HG02981 (cell line): Measurements from ENCODE around the gene PSAP.
A peak's percentile ranks its signal among the peaks of the same experiment; 100 is the strongest.

ENCODE experiments used
- ATAC-seq: cut with Tn5 transposase; IDR thresholded peaks from one replicate; pipeline ENCODE4 v1.9.1; 2021; ENCODE audit warnings: mild to moderate bottlenecking, moderate library complexity; ENCODE audit not compliant: unreplicated experiment

The PSAP gene

DNA sequence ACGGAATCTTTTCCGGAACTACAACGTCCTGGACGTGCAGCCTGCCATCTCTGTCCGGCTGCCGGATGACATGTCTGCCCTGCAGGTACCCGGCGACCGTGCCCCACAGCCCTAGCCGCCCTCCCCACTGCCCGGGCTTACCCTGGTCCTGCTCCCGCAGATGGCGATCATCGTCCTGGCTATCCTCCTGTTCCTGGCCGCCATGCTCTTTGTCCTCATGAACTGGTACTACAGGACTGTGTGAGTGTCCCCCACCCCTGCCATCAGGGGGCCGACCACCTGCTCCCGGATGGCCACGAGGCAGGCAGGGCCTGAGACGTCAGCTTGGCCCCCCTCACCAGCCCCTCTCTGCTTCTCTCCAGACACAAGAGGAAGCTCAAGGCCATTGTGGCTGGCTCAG, 39.7 kb downstream of the PSAP start:
- no peak for ATAC-seq

DNA sequence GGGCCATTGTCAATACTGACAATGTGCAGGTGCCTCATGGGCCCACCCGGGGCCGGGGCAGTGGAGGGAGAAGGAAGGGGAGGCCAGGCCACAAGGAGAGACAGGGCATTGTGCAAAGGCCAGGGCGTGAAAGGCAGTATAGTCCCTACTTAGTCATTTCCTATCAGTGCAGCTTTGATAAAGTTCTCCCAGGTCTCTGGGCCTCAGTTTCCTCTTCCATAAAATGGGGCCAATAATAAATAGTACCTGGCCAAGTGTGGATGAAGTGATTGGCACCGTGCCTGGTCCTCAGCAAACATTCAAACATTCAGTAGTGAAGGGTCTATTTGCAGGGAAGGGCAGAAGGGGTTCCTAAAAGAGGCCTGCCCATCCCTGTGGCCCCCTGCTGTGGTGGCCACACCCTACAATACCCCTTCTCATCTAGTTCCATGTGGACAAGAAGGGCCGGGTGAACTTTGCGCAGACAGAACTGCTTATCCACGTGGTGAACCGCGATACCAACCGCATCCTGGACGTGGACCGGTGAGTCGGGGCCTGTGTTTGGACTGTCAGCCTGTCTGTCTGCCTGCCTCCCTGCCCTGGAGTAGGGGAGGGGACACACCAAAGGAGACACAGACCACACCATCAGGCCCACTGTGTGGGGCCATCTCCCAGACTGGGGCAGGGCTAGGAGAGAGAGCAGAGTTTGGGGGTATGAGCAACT, 40.9 kb downstream of the PSAP start:
- ATAC-seq = no peak

DNA sequence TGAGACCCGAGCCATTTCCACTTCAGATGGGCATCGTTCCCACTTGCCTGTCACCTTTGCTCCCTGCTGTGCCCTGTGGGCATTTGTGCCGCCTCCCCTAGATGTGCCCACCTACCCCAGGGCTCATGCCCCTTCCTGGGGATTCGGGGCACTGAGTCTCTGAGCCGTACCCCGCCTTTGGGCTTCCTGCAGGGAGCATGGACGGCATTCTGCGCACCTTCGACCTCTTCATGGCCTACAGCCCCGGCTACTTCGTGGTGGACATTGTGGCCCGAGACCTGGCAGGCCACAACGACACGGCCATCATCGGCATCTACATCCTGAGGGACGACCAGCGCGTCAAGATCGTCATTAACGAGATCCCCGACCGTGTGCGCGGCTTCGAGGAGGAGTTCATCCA, 41.4 kb downstream of the PSAP start:
- ATAC-seq = no peak

DNA sequence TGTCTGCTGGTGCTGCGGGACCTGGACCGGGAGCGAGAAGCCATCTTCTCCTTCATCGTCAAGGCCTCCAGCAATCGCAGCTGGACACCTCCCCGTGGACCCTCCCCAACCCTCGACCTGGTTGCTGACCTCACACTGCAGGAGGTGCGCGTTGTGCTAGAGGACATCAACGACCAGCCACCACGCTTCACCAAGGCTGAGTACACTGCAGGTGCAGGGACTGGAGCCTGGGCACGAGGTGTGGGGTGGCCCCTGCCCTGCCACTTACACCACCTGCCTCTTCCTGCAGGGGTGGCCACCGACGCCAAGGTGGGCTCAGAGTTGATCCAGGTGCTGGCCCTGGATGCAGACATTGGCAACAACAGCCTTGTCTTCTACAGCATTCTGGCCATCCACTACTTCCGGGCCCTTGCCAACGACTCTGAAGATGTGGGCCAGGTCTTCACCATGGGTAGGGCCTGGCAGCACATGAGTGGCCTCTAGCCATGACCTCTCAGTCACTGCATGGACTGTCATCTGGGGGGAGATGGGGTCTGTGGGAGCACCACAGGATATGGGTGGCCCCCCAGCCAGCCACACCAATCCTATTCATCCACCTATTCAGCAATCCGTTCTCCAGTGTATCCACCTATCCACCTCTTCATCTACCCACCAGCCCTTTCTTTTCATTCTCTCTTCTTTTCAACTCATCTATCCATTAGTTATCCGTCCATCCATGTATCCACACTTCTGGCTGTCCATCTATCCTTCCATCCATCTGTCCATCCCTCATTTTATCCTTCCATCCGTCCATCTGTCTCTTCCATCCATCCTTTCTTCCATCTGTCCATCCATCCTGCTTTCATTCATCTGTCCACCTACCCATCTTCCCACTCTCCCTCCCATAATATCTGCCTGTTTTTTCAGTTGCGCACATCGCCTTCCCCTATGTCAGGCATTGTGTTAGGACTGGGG, 43.2 kb downstream of the PSAP start:
- no peak for ATAC-seq

DNA sequence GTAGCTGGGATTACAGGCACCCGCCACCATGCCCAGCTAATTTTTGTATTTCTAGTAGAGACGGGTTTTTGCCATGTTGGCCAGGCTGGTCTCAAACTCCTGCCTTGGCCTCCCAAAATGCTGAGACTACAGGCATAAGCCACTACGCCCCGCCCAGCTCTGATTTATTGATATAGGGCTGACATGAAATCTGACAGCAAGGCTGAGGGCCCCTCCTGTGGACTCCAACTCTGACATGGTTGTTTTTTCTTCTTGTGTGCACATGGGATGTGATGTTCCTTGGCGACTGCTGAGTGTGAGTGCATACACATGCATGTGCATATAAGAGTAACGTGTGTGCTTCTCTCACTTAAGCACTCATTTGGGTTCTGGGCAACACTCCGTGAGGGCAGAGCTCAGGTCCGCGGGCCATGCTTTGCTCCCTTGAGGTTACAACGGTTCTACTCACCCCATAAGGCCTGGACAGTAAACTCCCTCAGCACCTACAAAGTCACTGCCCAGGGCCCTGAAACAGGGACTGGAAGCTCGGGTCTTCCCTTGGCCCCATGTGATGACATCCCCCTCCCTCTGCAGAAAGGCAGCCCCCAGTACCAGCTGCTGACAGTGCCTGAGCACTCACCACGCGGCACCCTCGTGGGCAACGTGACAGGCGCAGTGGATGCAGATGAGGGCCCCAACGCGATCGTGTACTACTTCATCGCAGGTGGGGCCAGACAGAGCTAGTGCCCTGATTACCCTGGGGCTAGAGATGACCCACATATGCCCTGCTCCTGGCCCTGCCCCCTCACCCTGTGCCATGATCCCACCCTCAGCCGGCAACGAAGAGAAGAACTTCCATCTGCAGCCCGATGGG, 44.1 kb downstream of the PSAP start:
- ATAC-seq = no peak

DNA sequence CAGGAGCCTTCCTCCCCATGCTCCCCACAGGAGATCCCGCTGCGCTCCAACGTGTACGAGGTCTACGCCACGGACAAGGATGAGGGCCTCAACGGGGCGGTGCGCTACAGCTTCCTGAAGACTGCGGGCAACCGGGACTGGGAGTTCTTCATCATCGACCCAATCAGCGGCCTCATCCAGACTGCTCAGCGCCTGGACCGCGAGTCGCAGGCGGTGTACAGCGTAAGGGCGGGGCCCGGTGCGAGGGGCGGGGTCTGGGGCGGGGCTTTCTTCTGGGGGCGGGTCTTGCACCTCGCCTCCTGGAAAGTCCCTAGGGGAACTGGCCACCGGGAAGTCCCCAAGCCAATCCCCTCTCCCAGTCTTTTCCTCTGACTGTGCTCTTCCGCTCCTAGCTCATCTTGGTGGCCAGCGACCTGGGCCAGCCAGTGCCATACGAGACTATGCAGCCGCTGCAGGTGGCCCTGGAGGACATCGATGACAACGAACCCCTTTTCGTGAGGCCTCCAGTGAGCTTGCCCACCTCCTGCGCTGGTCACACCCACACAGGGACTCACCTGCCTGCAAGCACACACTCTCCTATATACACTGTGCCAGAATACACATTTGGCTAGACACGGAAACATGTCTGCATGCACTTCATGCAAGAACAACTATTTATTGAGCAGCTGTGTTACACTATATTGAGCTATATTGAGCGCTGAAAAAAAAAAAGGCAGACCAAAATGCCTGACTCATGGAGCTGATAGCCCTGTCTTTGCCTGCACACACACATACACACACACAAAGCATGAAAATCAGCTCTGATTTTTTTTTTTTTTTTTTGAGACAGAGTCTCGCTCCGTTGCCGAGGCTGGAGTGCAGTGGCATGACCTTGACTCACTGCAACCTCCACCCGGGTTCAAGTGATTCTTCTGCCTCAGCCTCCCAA, 45.0 kb downstream of the PSAP start:
- no peak for ATAC-seq

DNA sequence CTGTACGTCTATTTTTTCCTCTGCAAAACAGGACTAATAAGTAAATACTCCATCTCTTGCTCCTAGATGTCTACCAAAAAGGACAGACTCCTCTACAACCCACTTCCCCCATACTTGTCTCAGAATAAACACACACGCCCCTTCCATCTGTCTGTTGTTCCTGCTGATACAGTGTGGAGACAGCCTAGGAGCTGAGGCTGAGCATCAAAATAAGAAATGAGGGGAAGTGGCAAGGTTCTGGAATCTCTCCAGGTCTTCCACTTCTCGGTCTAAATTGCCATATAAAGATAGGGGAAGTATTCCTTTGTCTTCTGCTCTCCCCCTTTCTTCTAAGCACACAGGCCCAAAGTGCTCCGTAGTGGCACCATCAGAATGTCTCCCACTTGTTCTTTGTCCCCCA, 47.0 kb downstream of the PSAP start:
- no peak for ATAC-seq

DNA sequence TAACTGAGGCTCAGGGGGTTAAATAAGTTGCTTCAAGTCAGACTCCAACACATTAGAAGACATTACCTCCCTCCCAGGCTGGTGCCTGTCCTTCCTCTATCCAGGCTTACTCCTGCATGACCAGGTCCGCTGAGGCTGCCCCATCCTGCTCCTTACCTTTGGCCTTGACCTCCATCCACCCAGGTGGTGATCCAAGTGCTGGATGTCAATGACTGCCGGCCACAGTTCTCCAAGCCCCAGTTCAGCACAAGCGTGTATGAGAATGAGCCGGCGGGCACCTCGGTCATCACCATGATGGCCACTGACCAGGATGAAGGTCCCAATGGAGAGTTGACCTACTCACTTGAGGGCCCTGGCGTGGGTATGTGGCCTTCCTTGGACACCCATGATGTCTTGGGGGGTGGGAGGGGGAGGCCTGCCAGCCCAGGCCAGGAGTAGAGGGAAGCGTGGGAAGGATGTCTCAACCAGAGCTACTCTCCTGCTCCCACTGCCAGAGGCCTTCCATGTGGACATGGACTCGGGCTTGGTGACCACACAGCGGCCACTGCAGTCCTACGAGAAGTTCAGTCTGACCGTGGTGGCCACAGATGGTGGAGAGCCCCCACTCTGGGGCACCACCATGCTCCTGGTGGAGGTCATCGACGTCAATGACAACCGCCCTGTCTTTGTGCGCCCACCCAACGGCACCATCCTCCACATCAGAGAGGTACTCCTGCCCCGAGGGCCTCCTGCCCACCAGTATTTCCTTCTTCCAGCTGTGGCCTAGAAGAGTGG, 48.1 kb downstream of the PSAP start:
- no peak for ATAC-seq

DNA sequence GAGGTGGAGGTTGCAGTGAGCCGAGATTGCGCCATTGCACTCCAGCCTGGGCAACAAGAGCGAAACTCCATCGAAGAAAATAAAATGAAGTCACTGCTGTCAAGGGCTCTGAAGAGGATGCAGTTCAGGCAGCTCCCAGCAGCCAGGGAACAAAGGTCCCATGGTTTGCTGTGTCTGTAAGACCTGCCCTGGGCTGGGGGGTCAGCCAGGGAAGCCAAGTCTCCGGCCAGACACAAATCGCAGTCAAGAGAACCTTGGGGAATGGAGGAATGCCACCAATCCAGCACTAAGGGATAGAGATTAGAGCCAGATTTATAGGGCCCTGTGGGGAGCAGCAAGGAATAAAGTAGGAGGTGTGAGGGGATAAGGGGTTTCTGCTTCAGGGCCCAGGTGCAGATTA, 48.8 kb downstream of the PSAP start:
- no peak for ATAC-seq

DNA sequence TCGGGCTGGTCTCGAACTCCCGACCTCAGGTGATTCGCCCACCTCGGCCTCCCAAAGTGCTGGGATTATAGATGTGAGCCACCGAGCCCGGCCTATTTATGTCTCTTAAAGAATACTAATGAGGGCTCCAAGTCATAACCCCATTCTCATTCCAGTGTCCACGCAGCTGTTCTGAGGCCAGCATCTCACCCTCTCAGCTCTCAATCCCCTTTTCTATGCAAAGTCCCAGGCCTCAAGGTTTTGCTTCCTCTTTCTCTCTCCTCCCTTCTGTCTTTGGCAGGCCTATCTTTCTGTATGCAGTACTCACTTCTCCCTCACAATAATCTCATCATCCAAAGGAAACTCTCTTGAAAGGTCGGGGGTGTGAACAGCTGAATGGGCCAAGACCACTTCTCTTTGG, 49.7 kb downstream of the PSAP start:
- ATAC-seq = peak; percentile 85

DNA sequence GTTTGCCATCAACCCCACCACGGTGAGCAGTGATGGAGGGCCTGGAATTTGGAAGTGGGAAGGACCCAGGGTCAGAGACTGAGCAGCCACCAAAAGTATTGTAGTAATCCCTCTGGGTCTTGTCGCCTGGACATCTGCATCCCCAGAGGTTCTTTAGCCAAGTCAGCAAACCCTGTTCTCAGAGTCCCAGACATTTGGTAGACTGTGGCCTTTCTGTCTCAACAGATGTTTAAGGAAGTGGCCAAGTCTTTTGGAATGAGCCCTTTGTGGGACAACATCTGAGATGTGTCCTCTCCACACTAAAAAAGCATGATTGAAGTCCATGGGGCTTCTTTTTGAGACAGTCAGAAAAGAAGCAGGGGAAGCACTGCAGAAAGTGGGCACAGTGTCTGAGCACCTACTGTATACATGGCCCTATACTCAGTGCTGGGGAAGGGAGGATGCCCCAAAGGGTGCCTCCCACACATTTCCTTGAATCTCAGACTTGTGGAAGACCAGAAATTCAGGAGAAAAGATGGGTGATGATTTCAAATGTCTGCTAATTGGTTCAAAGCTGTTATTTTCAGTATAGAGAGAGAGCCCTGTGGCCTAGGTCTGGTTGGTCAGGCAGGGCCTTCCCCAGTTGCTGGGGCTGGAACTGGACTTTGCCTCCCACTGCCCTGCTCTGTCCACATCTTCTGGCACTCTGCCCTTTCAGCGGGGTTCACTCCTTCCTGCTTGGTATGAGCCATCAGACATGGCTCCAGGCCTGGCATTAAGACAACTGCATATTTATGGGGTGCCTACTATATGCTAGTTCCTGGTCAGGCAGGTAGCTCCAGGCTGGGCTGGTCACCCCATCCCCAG, 51.2 kb downstream of the PSAP start:
- no peak for ATAC-seq

DNA sequence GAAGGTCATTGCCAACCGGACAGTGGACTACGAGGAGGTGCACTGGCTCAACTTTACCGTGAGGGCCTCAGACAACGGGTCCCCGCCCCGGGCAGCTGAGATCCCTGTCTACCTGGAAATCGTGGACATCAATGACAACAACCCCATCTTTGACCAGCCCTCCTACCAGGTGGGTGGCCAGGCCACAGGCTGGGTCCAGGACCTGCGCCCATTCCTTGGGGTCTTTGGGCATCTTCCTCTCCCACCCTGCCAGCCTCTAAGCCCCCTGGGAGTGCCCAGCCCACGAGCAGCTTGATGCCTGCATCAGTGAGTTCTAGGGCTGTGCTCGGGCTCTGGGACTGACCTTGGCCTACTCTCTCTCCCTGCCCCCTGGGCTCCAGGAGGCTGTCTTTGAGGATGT, 51.9 kb downstream of the PSAP start:
- ATAC-seq = no peak

DNA sequence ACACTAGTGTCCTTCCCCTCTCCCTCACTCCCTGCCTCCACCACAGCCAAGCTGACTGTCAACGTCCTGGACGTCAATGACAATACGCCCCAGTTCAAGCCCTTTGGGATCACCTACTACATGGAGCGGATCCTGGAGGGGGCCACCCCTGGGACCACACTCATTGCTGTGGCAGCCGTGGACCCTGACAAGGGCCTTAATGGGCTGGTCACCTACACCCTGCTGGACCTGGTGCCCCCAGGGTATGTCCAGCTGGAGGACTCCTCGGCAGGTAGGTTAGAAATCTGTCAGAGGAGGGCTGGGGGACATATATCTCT, 52.8 kb downstream of the PSAP start:
- no peak for ATAC-seq

DNA sequence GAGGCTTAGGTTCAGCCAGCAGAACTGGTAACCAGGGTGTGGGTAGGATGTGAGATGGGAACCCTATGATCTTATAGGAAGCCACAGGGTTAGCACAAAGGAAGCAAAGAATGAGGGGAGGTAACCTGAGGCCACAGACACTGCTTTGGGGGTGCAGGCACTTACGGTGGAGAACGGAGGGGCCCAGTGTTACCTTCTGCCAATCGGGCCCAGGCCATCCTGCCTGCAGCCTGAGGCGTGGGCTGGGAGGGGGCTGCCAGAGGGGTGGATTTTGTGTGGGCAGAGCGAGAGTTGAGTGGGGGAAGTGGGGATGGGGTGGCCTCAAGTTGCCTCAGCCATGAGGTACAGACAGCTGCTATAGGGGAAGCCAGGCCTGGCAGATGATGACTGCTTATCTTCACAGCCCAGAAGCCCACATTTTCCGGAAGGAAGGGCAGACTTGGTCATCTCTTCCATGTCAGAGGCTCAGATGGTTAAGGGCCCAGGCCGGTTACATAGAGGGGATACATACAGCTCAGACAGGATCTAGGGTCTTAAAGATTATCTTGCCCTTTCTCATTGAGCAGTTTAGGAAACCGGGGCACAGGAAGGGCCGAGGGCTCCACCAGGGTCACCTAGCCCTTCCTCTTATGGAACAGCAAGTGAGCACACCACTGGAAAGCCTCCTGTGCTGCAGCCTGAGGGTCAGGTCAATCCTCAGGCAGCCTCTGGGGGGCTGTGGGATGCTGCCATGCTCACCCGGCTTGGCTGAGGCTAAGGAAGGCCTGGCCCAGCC, 53.3 kb downstream of the PSAP start:
- no peak for ATAC-seq

DNA sequence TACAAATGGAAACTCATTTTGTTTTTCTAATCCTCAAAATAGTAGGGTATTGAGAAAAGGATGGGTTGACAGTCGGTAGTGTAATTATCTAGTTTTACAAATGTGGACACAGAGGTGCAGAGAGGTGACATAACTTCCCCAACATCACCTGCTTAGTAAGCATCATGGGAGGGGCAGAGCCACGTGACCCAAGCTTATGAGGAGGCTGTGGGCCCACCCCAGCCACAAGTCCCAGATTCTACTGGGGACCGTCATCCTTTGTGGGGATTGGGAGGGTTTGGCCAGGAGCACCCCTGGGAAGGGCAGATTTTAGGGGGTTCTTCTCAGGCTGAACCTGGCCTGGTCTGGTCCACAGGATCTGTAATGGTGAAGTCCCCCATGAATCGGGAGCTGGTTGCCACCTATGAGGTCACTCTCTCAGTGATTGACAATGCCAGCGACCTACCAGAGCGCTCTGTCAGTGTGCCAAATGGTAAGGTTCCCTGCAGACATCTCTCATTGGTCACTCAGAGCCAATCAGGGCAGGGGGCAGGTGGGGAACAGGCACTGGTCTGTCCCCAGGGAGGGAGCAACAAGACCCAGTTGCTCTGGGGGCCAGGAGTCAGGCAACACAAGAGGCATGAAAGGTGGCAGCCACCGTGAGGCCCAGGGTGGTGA, 54.2 kb downstream of the PSAP start:
- ATAC-seq = no peak

DNA sequence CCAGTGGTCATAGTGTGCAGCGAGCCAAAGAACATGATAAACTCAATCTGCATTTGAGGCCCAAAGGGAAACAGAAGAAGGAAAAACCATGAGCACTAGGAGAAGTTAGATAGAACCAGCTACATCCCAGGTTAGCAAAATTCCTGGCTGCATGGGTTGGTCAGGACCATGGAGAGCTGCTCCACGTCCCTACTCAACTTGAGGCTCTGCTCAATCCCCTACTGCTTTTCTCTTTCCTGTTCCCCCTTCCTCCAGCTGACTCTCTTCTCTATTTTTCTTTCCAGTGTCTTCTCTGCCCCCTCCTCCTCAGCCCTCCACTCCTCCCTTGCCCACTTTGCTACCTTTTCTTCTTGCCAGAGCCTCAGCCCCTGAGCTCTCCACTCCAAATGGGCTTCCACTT, 55.8 kb downstream of the PSAP start:
- no peak for ATAC-seq

DNA sequence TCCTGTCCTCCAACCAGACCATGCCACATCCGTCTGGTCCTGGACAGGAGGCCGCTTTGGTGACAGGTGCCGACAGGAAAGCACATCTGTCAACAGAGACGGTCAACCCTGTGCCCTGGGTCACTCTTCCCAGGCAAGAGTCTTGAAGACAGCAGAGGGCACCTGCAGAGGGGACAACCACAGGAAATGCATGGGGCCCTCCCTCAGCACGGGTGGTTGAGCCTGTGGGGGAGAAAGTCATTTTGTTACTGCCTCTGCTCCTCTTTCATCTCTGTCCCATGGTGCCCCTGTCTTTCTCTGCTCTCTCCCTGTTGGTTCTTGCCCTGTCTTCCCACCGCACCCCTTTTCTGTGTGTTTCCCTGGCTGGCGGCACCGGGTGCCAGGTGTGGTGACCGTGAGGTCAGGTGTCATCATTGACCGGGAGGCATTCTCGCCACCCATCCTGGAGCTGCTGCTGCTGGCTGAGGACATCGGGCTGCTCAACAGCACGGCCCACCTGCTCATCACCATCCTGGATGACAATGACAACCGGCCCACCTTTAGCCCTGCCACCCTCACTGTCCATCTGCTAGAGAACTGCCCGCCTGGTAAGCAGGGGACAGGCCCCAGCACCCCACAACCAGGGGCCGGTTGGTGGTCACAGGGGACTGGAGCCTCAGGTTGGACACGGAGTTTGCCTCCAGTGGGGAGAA, 60.2 kb downstream of the PSAP start:
- no peak for ATAC-seq
